ENCODE data around the gene SETD5. TPM values are rescaled to one million over a fixed set of nuclear protein-coding genes. Genes with fewer than 3 reads are reported as not detected.

SETD5 gene
- total RNA-seq (2022; extraction: Qiagen RNA extraction) = 37.4 to 55.7 TPM (median 48.6 TPM) in 5 replicates

GRCh38 chr3:9397332-9397905, at the start of gene SETD5:
Gene SETD5 (plus strand): TSS chr3:9397615. CDS start chr3:9428939, 31,324 bp downstream.

GRCh38 chr3:9362731-9363530, 34.5 kb upstream of the SETD5 start, which contains the start of gene THUMPD3:
Gene THUMPD3 (plus strand): TSS chr3:9363054. CDS start chr3:9365069, 2,015 bp downstream.

Other genes starting within 250 kb of the SETD5 start
- gene SRGAP3, start 148.0 kb upstream of the SETD5 start, total RNA-seq (2022; extraction: Qiagen RNA extraction) = 0.59 to 0.93 TPM (median 0.87 TPM) in 5 replicates
- 58.6 to 69.6 TPM (median 64.8 TPM) in 5 replicates for gene THUMPD3, start 34.6 kb upstream of the SETD5 start, total RNA-seq (2022; extraction: Qiagen RNA extraction)
- gene LHFPL4, start 156.2 kb downstream of the SETD5 start, total RNA-seq (2022; extraction: Qiagen RNA extraction) = 0.06 to 0.21 TPM (median 0.08 TPM) in 5 replicates

Data from A549 treated with dexamethasone at 1 μM for 4 hours (cell line).